ENCODE results near the gene COMMD1. TPM values are rescaled to one million over a fixed set of nuclear protein-coding genes. Genes with fewer than 3 reads are reported as not detected.

Gene COMMD1
- total RNA-seq, 5 donors from 2014 or later (not counting 1 experiment from before 2014, with no cell fraction given): 18.2 to 23.8 (median 19.6) TPM

DNA sequence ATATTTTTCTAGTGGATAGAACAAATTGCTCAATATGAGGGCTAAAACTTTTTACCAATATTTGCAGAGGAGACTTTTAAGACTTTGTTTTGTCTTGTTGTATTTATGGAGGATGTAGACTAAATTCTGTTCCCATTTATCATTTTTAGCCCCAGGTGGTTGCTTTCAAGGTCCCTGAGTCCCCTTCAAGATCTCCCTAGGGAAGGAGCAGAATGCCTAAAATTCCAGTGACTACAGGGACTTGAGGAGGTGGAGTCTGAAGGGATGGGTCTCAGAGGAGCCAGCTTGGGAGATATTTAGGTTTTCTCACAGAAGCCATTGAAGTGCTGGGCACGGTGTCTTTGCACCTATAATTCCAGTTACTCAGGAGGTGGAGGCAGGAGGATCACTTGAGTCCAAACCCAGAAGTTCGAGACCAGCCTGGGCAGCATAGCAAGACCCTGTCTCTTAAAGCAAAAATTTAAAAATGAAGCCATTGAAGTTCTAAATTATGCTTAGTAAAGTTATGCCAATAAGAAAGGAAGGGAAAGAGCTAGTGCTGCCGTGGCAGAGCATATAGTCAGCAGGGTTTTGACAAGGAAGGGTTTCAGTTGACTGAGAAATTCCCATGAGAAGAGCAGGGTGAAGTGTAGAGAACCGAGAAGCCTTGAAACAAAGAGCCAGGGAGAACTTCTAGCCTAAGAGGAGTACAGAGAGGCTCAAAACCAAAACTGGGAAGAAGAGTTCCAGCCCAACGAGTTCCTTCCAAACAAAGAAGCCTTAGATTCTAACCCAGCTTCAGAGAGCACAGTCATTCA is 43.4 kb downstream of the COMMD1 start:
- POLR2A ChIA-PET: no interaction called here

DNA sequence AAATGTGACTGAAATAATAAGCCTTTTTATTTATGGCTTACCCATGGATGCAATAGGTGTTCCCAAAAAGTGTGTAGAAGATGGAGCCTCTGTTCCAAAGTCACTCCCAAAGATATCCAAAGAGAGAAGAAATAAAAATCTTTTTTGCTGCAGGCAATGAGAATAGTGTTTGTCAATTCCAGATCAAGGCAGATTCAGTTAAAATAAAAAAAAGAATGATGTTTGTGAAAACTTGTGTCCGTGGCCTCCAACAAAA is 43.9 kb downstream of the COMMD1 start:
- no peak for ATAC-seq (replicated peaks in 1 of 4)
- Histone ChIP-seq H3K27me3 (replicated peaks in 1 of 2; ENCODE audit: control insufficient read depth in 2 of 2, extremely low read depth in 1 of 2, insufficient read depth in 2 of 2, low read length in 1 of 2) (no peaks in the 10 kb centered on the region), H3K9me3 (no peaks in the 10 kb centered on the region), H3K4me1 (ENCODE audit: control insufficient read depth in 1 of 2, extremely low read depth in 1 of 2, insufficient read depth in 2 of 2, low read length in 2 of 2) (no peaks in the 10 kb centered on the region), H3K4me3 (ENCODE audit: control insufficient read depth in 1 of 2, extremely low read depth in 1 of 2, low read length in 1 of 2) (no peak overlapping the region), H3K27ac (ENCODE audit: low read length) (no peak overlapping the region), H3K36me3 (ENCODE audit: control insufficient read depth in 2 of 2, extremely low read depth in 1 of 2, insufficient read depth in 1 of 2, low read length in 1 of 2) (no peaks in the 10 kb centered on the region)
- H3K4me3 Mint-ChIP-seq: no peak overlapping the region
- H3K4me1 Mint-ChIP-seq: peaks cover 0 to 5% (median 1%) of the 10 kb centered on the region in 3 donors
- H3K36me3 Mint-ChIP-seq: peaks cover 30% of the 10 kb centered on the region
- ChIA-PET POLR2A (no interaction called here), CTCF (no interaction called here)
- no peak for DNase-seq
- no peak overlapping the region for H3K27ac Mint-ChIP-seq
- WGBS (ENCODE audit: insufficient coverage): 100% methylated on average over 1 of the region's 1 CpG
- no peaks in the 10 kb centered on the region for H3K27me3 Mint-ChIP-seq
- H3K9me3 Mint-ChIP-seq: peaks cover 0 to 7% (median 0%) of the 10 kb centered on the region in 3 donors

More for the DNA sequence above, 43.4 kb downstream of the COMMD1 start:
- H3K27me3 ChIP-seq (replicated peaks in 1 of 2; ENCODE audit: control insufficient read depth in 2 of 2, extremely low read depth in 1 of 2, insufficient read depth in 2 of 2, low read length in 1 of 2): no peaks in the 10 kb centered on the region
- no peak for DNase-seq
- H3K9me3 Mint-ChIP-seq: peaks cover 0 to 7% (median 0%) of the 10 kb centered on the region in 3 donors
- no peaks in the 10 kb centered on the region for H3K36me3 ChIP-seq (ENCODE audit: control insufficient read depth in 2 of 2, extremely low read depth in 1 of 2, insufficient read depth in 1 of 2, low read length in 1 of 2)
- no peaks in the 10 kb centered on the region for H3K9me3 ChIP-seq
- H3K4me3 Mint-ChIP-seq: no peak overlapping the region
- no peak overlapping the region for H3K4me3 ChIP-seq (ENCODE audit: control insufficient read depth in 1 of 2, extremely low read depth in 1 of 2, low read length in 1 of 2)
- peaks cover 30% of the 10 kb centered on the region for H3K36me3 Mint-ChIP-seq
- peaks cover 0 to 3% (median 0%) of the 10 kb centered on the region in 3 donors for H3K4me1 Mint-ChIP-seq
- CTCF ChIA-PET: interaction anchor here (0.5 to 0.6 kb wide), 2 partner anchors 466 to 808 kb away, joined by 3 read pairs; no protein-coding TSS in a partner anchor
- no peaks in the 10 kb centered on the region for H3K27me3 Mint-ChIP-seq
- no peak overlapping the region for H3K27ac ChIP-seq (ENCODE audit: low read length)
- H3K27ac Mint-ChIP-seq: no peak overlapping the region
- ATAC-seq (replicated peaks in 1 of 4): no peak
- no peaks in the 10 kb centered on the region for H3K4me1 ChIP-seq (ENCODE audit: control insufficient read depth in 1 of 2, extremely low read depth in 1 of 2, insufficient read depth in 2 of 2, low read length in 2 of 2)
- 78% methylated on average over 4 of the region's 5 CpGs for WGBS (ENCODE audit: insufficient coverage)

DNA sequence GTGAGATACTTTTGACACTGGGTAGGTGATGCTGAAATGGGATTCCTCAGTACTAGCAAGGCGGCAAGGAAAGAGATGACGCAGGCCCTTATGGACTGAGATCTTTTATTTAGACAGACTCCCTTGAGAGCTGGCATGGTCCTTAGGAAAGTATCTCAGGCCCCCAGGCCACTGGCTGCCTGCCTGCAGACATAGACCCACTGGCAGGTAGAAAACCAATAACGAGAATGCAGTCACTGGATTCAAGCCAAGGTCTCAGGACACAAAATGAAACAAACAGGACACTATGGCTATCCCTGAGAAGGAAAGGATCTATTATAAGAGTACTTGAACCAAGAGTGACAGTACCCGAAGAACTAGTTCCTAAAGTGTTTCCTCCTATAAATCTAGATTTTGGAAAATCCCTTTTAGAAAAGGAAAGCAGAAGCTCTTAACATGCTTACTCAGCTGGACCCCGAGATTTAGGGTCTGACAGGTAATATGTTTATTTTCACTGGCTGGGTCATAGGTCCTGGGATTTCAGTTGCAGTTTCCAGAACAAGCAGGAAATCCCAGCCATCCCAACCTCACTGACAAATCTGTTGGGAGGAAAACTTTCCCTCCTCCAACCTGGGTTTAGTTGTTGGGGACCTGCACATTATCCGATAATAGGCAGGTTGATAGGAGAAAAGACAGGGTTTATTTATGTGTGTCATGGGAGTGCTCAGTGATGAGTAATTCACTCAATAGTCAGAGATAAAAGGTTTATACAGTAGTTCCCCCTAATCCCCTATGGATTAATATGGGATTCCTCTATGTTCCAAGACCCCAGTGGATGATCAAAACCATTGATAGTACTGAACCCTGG is 44.5 kb downstream of the COMMD1 start:
- H3K36me3 ChIP-seq (ENCODE audit: control insufficient read depth in 2 of 2, extremely low read depth in 1 of 2, insufficient read depth in 1 of 2, low read length in 1 of 2): no peaks in the 10 kb centered on the region
- no peaks in the 10 kb centered on the region for H3K9me3 ChIP-seq
- H3K4me3 Mint-ChIP-seq: no peak overlapping the region
- no peak overlapping the region for H3K27ac Mint-ChIP-seq
- no peak overlapping the region for H3K4me3 ChIP-seq (ENCODE audit: control insufficient read depth in 1 of 2, extremely low read depth in 1 of 2, low read length in 1 of 2)
- ChIA-PET POLR2A (no interaction called here), CTCF (no interaction called here)
- no peak for ATAC-seq (replicated peaks in 1 of 4)
- no peaks in the 10 kb centered on the region for H3K4me1 ChIP-seq (ENCODE audit: control insufficient read depth in 1 of 2, extremely low read depth in 1 of 2, insufficient read depth in 2 of 2, low read length in 2 of 2)
- no peaks in the 10 kb centered on the region for H3K27me3 Mint-ChIP-seq
- H3K27me3 ChIP-seq (replicated peaks in 1 of 2; ENCODE audit: control insufficient read depth in 2 of 2, extremely low read depth in 1 of 2, insufficient read depth in 2 of 2, low read length in 1 of 2): no peaks in the 10 kb centered on the region
- H3K27ac ChIP-seq (ENCODE audit: low read length): no peak overlapping the region
- H3K36me3 Mint-ChIP-seq: peaks cover 26% of the 10 kb centered on the region
- 87% methylated on average over 3 of the region's 6 CpGs for WGBS (ENCODE audit: insufficient coverage)
- H3K9me3 Mint-ChIP-seq: peaks cover 0 to 7% (median 0%) of the 10 kb centered on the region in 3 donors
- DNase-seq: no peak
- peaks cover 0 to 6% (median 1%) of the 10 kb centered on the region in 3 donors for H3K4me1 Mint-ChIP-seq

DNA sequence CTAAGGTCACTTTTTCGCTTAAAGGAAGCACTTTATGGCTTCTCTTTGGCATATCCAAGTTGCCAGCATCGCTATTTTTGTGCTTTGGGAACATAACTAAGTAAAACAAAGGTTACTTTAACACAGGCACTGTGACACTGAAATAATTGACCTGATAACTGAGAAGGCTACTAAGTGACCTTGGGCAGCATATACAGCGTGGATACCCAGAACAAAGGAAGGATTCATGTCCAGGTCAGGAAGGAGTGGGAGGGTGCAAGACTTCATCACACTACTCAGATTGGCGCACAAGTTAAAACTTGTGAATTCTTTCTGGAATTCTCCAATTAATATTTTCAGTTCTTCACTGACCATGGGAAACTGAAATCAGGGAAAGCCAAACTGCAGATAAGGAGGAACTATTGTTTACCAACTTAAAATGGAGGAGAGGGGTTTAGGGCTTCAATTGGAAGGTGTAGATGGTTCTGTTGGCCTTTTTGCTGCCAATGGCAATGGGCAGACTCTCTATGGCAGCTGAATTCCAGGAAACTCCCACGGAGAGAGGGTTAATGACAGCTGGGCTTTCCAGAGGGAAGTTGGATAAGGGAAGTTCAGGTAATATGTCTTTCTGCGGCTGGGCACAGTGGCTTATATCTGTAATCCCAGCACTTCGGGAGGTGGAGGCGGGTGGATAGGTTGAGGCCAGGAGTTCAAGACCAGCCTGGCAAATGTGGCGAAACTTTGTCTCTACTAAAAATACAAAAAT is 45.3 kb downstream of the COMMD1 start:
- no peaks in the 10 kb centered on the region for H3K9me3 ChIP-seq
- POLR2A ChIA-PET: no interaction called here
- no peaks in the 10 kb centered on the region for H3K27me3 ChIP-seq (replicated peaks in 1 of 2; ENCODE audit: control insufficient read depth in 2 of 2, extremely low read depth in 1 of 2, insufficient read depth in 2 of 2, low read length in 1 of 2)
- no peak for DNase-seq
- Mint-ChIP-seq H3K36me3 (peaks cover 30% of the 10 kb centered on the region), H3K4me3 (no peak overlapping the region), H3K27ac (no peak overlapping the region), H3K27me3 (no peaks in the 10 kb centered on the region), H3K9me3 (peaks cover 0 to 7% (median 0%) of the 10 kb centered on the region in 3 donors), H3K4me1 (peaks cover 5 to 6% (median 6%) of the 10 kb centered on the region in 3 donors)
- H3K27ac ChIP-seq (ENCODE audit: low read length): no peak overlapping the region
- 96% methylated on average over 3 of the region's 9 CpGs for WGBS (ENCODE audit: insufficient coverage)
- no peak overlapping the region for H3K4me3 ChIP-seq (ENCODE audit: control insufficient read depth in 1 of 2, extremely low read depth in 1 of 2, low read length in 1 of 2)
- no peak for ATAC-seq (replicated peaks in 1 of 4)
- CTCF ChIA-PET: interaction anchor here in 1 of 2 donors (0.5 kb wide), 1 partner anchor 144 kb away, joined by 9 read pairs; no protein-coding TSS in a partner anchor
- no peaks in the 10 kb centered on the region for H3K36me3 ChIP-seq (ENCODE audit: control insufficient read depth in 2 of 2, extremely low read depth in 1 of 2, insufficient read depth in 1 of 2, low read length in 1 of 2)
- H3K4me1 ChIP-seq (ENCODE audit: control insufficient read depth in 1 of 2, extremely low read depth in 1 of 2, insufficient read depth in 2 of 2, low read length in 2 of 2): no peaks in the 10 kb centered on the region

DNA sequence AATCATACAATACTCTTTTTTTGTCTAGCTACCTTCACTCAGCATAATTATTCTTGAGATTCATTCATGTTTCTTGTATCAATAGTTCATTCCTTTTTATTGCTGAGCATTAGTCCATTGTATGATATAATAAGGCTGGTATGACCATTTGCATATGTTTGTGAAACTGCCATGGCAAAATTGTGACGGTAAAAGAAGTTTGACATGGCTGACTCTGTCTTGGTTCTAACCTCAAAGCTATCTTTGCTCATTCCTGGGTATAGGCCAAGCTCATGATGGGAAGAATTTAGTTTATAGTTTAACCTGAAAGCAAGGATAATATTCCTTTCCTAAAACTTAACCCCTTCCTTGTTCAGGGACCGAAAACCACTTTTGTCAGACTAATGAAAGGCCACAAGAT is 46.4 kb downstream of the COMMD1 start:
- no peak overlapping the region for H3K27ac Mint-ChIP-seq
- H3K27me3 Mint-ChIP-seq: no peaks in the 10 kb centered on the region
- Histone ChIP-seq H3K4me3 (ENCODE audit: control insufficient read depth in 1 of 2, extremely low read depth in 1 of 2, low read length in 1 of 2) (no peak overlapping the region), H3K36me3 (ENCODE audit: control insufficient read depth in 2 of 2, extremely low read depth in 1 of 2, insufficient read depth in 1 of 2, low read length in 1 of 2) (no peaks in the 10 kb centered on the region), H3K9me3 (no peaks in the 10 kb centered on the region), H3K4me1 (ENCODE audit: control insufficient read depth in 1 of 2, extremely low read depth in 1 of 2, insufficient read depth in 2 of 2, low read length in 2 of 2) (no peaks in the 10 kb centered on the region), H3K27me3 (replicated peaks in 1 of 2; ENCODE audit: control insufficient read depth in 2 of 2, extremely low read depth in 1 of 2, insufficient read depth in 2 of 2, low read length in 1 of 2) (no peaks in the 10 kb centered on the region), H3K27ac (ENCODE audit: low read length) (no peak overlapping the region)
- H3K4me1 Mint-ChIP-seq: peaks cover 7 to 9% (median 8%) of the 10 kb centered on the region in 3 donors
- no peak overlapping the region for H3K4me3 Mint-ChIP-seq
- H3K9me3 Mint-ChIP-seq: peaks cover 0 to 7% (median 0%) of the 10 kb centered on the region in 3 donors
- no peak for ATAC-seq (replicated peaks in 1 of 4)
- no peak for DNase-seq
- ChIA-PET CTCF (interaction anchor here in 1 of 2 donors (1.0 kb wide), 1 partner anchor 645 kb away, joined by 3 read pairs; no protein-coding TSS in a partner anchor), POLR2A (no interaction called here)
- WGBS (ENCODE audit: insufficient coverage): 80% methylated on average over 1 of the region's 2 CpGs
- peaks cover 34% of the 10 kb centered on the region for H3K36me3 Mint-ChIP-seq

DNA sequence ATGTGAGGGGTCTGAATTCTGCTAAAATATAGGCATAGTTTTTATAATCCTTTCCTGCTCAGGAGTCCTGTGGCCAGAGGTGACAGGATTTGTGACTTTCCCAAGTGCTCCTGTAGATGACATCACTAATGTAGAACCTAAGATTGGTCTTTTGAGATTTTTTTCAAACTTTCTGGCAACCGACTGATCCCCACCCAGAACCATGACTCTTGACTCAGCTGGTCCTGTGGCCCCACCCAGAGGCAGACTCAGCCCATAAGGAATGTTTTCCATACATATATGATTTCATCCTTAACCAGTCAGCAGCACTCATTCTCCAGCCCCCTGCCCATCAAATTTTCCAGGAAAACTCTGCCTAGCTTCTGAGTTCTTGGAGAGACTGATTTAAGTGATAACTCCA is 46.8 kb downstream of the COMMD1 start:
- Mint-ChIP-seq H3K27ac (no peak overlapping the region), H3K4me3 (no peak overlapping the region), H3K4me1 (peaks cover 9 to 11% (median 11%) of the 10 kb centered on the region in 3 donors), H3K36me3 (peaks cover 34% of the 10 kb centered on the region), H3K27me3 (no peaks in the 10 kb centered on the region), H3K9me3 (peaks cover 0 to 7% (median 0%) of the 10 kb centered on the region in 3 donors)
- Histone ChIP-seq H3K36me3 (ENCODE audit: control insufficient read depth in 2 of 2, extremely low read depth in 1 of 2, insufficient read depth in 1 of 2, low read length in 1 of 2) (no peaks in the 10 kb centered on the region), H3K9me3 (no peaks in the 10 kb centered on the region), H3K27me3 (replicated peaks in 1 of 2; ENCODE audit: control insufficient read depth in 2 of 2, extremely low read depth in 1 of 2, insufficient read depth in 2 of 2, low read length in 1 of 2) (no peaks in the 10 kb centered on the region), H3K4me1 (ENCODE audit: control insufficient read depth in 1 of 2, extremely low read depth in 1 of 2, insufficient read depth in 2 of 2, low read length in 2 of 2) (no peaks in the 10 kb centered on the region), H3K27ac (ENCODE audit: low read length) (no peak overlapping the region), H3K4me3 (ENCODE audit: control insufficient read depth in 1 of 2, extremely low read depth in 1 of 2, low read length in 1 of 2) (no peak overlapping the region)
- ChIA-PET POLR2A (no interaction called here), CTCF (interaction anchor here in 1 of 2 donors (1.0 kb wide), 1 partner anchor 645 kb away, joined by 3 read pairs; no protein-coding TSS in a partner anchor)
- DNase-seq (no peak), ATAC-seq (replicated peaks in 1 of 4) (no peak)
- 100% methylated on average over 1 of the region's 1 CpG for WGBS (ENCODE audit: insufficient coverage)

All from T-cell (primary cell).